GM12878 (cell line): ENCODE results near the gene SLAMF1. TPM values are rescaled to one million over a fixed set of nuclear protein-coding genes. Genes with fewer than 3 reads are reported as not detected.
A peak's percentile ranks its signal among the peaks of the same experiment; 100 is the strongest.

Experiments
- ATAC-seq: fragments of 200-7000 bp; cut with Tn5 transposase; 3 replicates; pipeline ENCODE4 v1.9.1; 2020; ENCODE audit warnings: mild to moderate bottlenecking, moderate library complexity
- BruUV-seq: library from RNA; stranded (reverse); fragments of 400-500 nt; replicated peaks from 2 replicates; lab custom pipeline; 2021; lab: Mats Ljungman, UMichigan
- CTCF ChIA-PET: fragments of 300-600 bp; sonication (Branson Sonifier 250); formaldehyde crosslinking; extraction: SDS; loops from one replicate; lab custom pipeline; 2021; ENCODE audit warnings: inconsistent platforms; lab: Yijun Ruan, JAX
- POLR2A ChIA-PET: fragments of 350-600 bp; formaldehyde crosslinking; extraction: SDS; loops from one replicate; lab custom pipeline; 2021; ENCODE audit warnings: inconsistent platforms; lab: Charles Lee
- RAD21 ChIA-PET: fragments of 300-600 bp; sonication (Branson Sonifier 250); formaldehyde crosslinking; loops from one replicate; lab custom pipeline; 2023; ENCODE audit warnings: antibody characterized with exemption; ENCODE audit not compliant: unreplicated experiment; lab: Charles Lee
- SMC1A ChIA-PET: fragments of 300-600 bp; sonication (Branson Sonifier 250); formaldehyde crosslinking; loops from one replicate; lab custom pipeline; 2023; ENCODE audit not compliant: unreplicated experiment, uncharacterized antibody; lab: Charles Lee
- DNase-seq: peaks from one replicate; pipeline ENCODE4 v3.0.0-alpha.2; 2011; ENCODE audit warnings: low read depth, low spot score
- FAIRE-seq: peaks from 3 replicates; lab custom pipeline; 2011; peaks lifted over from hg19 to GRCh38; lab: Jason Lieb, UNC
- H2AFZ ChIP-seq: 2 replicates; pipeline ENCODE4 v1.6.0; 2011; ENCODE audit warnings: low read depth, low read length, control low read depth; ENCODE audit not compliant: control insufficient read depth
- H3K27ac ChIP-seq: 2 replicates; pipeline ENCODE4 v1.5.1; 2011; ENCODE audit warnings: control low read depth; ENCODE audit not compliant: control insufficient read depth, insufficient read depth
- H3K27me3 ChIP-seq, 2 experiments: replicated peaks in 1 of 2; 2 replicates each; pipeline versions ENCODE4 v1.6.0 to v1.6.1; 2011; ENCODE audit warnings: low read length in 1 of 2; ENCODE audit not compliant: control insufficient read depth in 2 of 2, insufficient read depth in 2 of 2
- H3K36me3 ChIP-seq, 2 experiments: 2 replicates each; pipeline ENCODE4 v1.5.1; 2011; ENCODE audit warnings: low read length in 1 of 2; ENCODE audit not compliant: control insufficient read depth in 2 of 2, insufficient read depth in 2 of 2
- H3K4me1 ChIP-seq: 2 replicates; pipeline ENCODE4 v1.6.1; 2011; ENCODE audit warnings: mild to moderate bottlenecking, low read length, moderate library complexity, mixed read lengths; ENCODE audit not compliant: control insufficient read depth, insufficient read depth
- H3K4me2 ChIP-seq: 2 replicates; pipeline ENCODE4 v1.6.0; 2011; ENCODE audit warnings: control low read depth; ENCODE audit not compliant: control insufficient read depth, insufficient read depth
- H3K4me3 ChIP-seq: fragments of 200-600 bp; sonication (generic); 2 replicates; pipeline ENCODE4 v1.5.1; 2016
- H3K79me2 ChIP-seq: 2 replicates; pipeline ENCODE4 v1.6.0; 2011; ENCODE audit warnings: low read length; ENCODE audit not compliant: control insufficient read depth, insufficient read depth
- H3K9ac ChIP-seq: 2 replicates; pipeline ENCODE4 v1.8.0; 2011; ENCODE audit warnings: low read length, control low read depth, mixed read lengths; ENCODE audit not compliant: control insufficient read depth, insufficient read depth
- H3K9me3 ChIP-seq: replicated peaks from 3 replicates; pipeline ENCODE4 v1.5.1; 2011; ENCODE audit warnings: mild to moderate bottlenecking, low read length; ENCODE audit not compliant: control insufficient read depth, insufficient read depth
- H4K20me1 ChIP-seq: 2 replicates; pipeline ENCODE4 v1.6.0; 2011; ENCODE audit not compliant: control insufficient read depth, insufficient read depth
- BHLHE40 ChIP-seq, 2 experiments: fragments of 450-650 bp in 1 of 2; IDR thresholded peaks; 2 replicates each; pipeline ENCODE4 v1.6.1; 2011 to 2017; ENCODE audit warnings: low read depth in 2 of 2, borderline replicate concordance in 1 of 2, improper control_type of control experiment in 1 of 2, low read length in 1 of 2, mild to moderate bottlenecking in 1 of 2
- RUNX3 ChIP-seq: IDR thresholded peaks from 2 replicates; pipeline ENCODE4 v1.6.1; 2012; ENCODE audit warnings: low read length, inconsistent platforms
- TAF1 ChIP-seq: IDR thresholded peaks from 2 replicates; pipeline ENCODE4 v1.6.1; 2011; ENCODE audit warnings: mild to moderate bottlenecking, low read depth, low read length, borderline replicate concordance
- WGBS: methylation state at CpG from one replicate; pipeline ENCODE4 v1.1.6; 2016; ENCODE audit warnings: low lambda C conversion rate; ENCODE audit not compliant: insufficient replicate concordance, insufficient coverage; ENCODE audit errors: missing lambda C conversion rate; 5-methylcytosine and 5-hydroxymethylcytosine counted together
- in situ Hi-C: fragments of 300-500 bp; cut with MboI; formaldehyde crosslinking; loops from 9 replicates; pipeline ENCODE4 v1.14.3; 2018; ENCODE audit warnings: mixed read lengths
- intact Hi-C: fragments of 100-400 bp; cut with micrococcal nuclease; formaldehyde crosslinking; loops from one replicate; pipeline ENCODE4 v1.14.2; 2022; ENCODE audit not compliant: unreplicated experiment
- polyA plus RNA-seq, 11 experiments: library from polyadenylated mRNA; depleted of rRNA in 4 of 11; unstranded in 6 of 11; stranded (reverse) in 5 of 11; fragments of >200 nt; fragmentation: Nextera tagmentation in 4 of 11; fragmentation: Illumina TruSeq in 1 of 11; extraction: Ambion mirVana in 4 of 11; extraction: Trizol in 1 of 11; gene quantifications; 1 replicate in 1 of 11; 2 replicates in 10 of 11; pipeline versions ENCODE4 v1.2.1 to v1.2.3, GENCODE V29; 2011 to 2016; ENCODE audit warnings: inconsistent platforms in 2 of 11, missing spikeins in 2 of 11, low read depth in 1 of 11
- total RNA-seq, 4 experiments: library from RNA; depleted of rRNA in 3 of 4; stranded (reverse); fragments of >200 nt in 3 of 4; fragmentation: Illumina TruSeq in 1 of 4; extraction: Trizol in 1 of 4; gene quantifications; 2 replicates each; pipeline versions ENCODE4 v1.2.1 to v1.2.3, GENCODE V29; 2013 to 2021

Gene SLAMF1
- total and polyA plus RNA-seq, 10 of the 15 experiments (the other 5 are each of a cell fraction or from before 2014, with no cell fraction given), result 87.3 to 260 (median 131) TPM

DNA sequence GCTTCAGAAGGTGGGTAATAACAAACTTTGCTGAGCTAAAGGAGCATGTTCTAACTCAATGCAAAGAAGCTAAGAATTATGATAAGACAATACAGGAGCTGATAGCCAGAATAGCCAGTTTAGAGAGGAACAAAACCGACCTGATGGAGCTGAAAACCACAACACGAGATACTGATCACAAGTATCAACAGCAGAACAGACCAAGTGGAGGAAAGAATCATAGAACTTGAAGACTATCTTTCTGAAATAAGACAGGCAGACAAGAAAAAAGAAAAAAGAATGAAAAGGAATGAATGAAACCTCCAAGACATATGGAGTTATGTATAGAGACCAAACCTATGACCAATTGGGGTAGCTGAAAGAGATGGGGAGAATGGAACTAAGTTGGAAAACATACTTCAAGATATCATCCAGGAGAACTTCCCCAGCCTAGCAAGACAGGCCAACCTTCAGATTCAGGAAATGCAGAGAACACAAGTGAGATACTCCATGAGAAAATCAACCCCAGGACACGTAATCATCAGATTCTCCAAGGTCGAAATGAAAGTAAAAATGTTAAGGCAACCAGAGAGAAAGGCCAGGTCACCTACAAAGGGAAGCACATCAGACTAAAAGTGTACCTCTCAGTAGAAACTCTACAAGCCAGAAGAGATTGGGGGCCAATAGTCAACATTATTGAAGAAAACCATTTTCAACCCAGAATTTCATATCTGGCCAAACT, 88.0 kb downstream of the SLAMF1 start:
- SMC1A ChIA-PET, result interaction anchor here (0.9 to 30.0 kb wide), 8 partner anchors 9 to 95 kb away, joined by 3 to 735 read pairs (median 10); partner anchors contain the start of gene CD84
- ATAC-seq (no peak), DNase-seq (no peak), FAIRE-seq (no peak)
- CTCF ChIA-PET, result interaction anchor here (0.9 to 3.2 kb wide), 6 partner anchors 9 to 48 kb away, joined by 3 to 12 read pairs (median 4); no protein-coding TSS in a partner anchor
- Histone ChIP-seq H3K9me3 (peaks cover 7% of the 10 kb centered on the region; the same call in 2 of the 3 replicates), H3K4me3 (0 out of 2 replicates have a peak overlapping the region, but pooled peaks have one; percentile 31), H3K4me1 (no peaks in the 10 kb centered on the region; the same call in 1 of the 2 replicates), H4K20me1 (no peaks in the 10 kb centered on the region), H3K36me3 (no peaks in the 10 kb centered on the region), H2AFZ (no peak overlapping the region; the same call in 1 of the 2 replicates), H3K27ac (peak overlapping the region; percentile 64), H3K9ac (no peak overlapping the region), H3K79me2 (peaks cover 8% of the 10 kb centered on the region)
- no TSS peak for BruUV-seq
- in situ Hi-C loops, result no loop called here
- RAD21 ChIA-PET, result interaction anchor here (1.3 to 17.2 kb wide), 3 partner anchors 8 to 18 kb away, joined by 5 to 292 read pairs (median 12); partner anchors contain the start of gene CD84
- 96% methylated on average over 4 of the region's 4 CpGs for WGBS
- POLR2A ChIA-PET, result interaction anchor here (0.6 to 2.2 kb wide), 5 partner anchors 8 to 58 kb away, joined by 3 to 7 read pairs (median 4); no protein-coding TSS in a partner anchor
- TF ChIP-seq TAF1 (no peak), RUNX3 (peak; percentile 65), BHLHE40 (IDR thresholded peaks at IDR 0.05; ENCODE audit: borderline replicate concordance in 1 of 2, low read depth in 2 of 2, low read length in 1 of 2) (no peak)
- TF ChIP-seq, all 136 proteins: peak for 1
- intact Hi-C loops, result no loop called here
- Histone ChIP-seq H3K27me3 (no peaks in the 10 kb centered on the region), H3K4me2 (peak overlapping the region; percentile 1; the same call in 1 of the 2 replicates)

Other genes starting within 250 kb of the SLAMF1 start
Only the 7 nearest of the 8 such genes appear.
- gene SLAMF6, start 123.8 kb downstream of the SLAMF1 start, total RNA-seq (2014; rRNA removed), result 44.1 and 52.5 TPM in 2 replicates
- gene SLAMF6, start 123.8 kb downstream of the SLAMF1 start, total RNA-seq (2014; rRNA removed; fragmentation: Illumina TruSeq; extraction: Trizol), result 53.7 and 55.9 TPM in 2 replicates
- gene SLAMF6, start 123.8 kb downstream of the SLAMF1 start, total RNA-seq (2021), result 30.4 and 30.8 TPM in 2 replicates
- 89.6 and 105 TPM in 2 replicates for gene SLAMF6, start 123.8 kb downstream of the SLAMF1 start, polyA plus RNA-seq (2011; rRNA removed)
- gene SLAMF6, start 123.8 kb downstream of the SLAMF1 start, polyA plus RNA-seq (2014; fragmentation: Illumina TruSeq; extraction: Trizol), result 72.7 and 89.7 TPM in 2 replicates
- 10 to 100 TPM; 20.5 to 27.1 TPM for gene SLAMF6, start 123.8 kb downstream of the SLAMF1 start, polyA plus RNA-seq (2014; fragmentation: Nextera tagmentation; extraction: Ambion mirVana)
- gene SLAMF6, start 123.8 kb downstream of the SLAMF1 start, polyA plus RNA-seq (2014; rRNA removed), result 32.1 and 42.5 TPM in 2 replicates
- gene SLAMF6, start 123.8 kb downstream of the SLAMF1 start, polyA plus RNA-seq (2016; fragmentation: Nextera tagmentation; extraction: Ambion mirVana), result 10 to 100 TPM; 24.3 to 28.3 TPM
- 12.3 and 15.2 TPM in 2 replicates for gene CD84, start 67.5 kb downstream of the SLAMF1 start, total RNA-seq (2014; rRNA removed)
- 13.8 and 14.5 TPM in 2 replicates for gene CD84, start 67.5 kb downstream of the SLAMF1 start, total RNA-seq (2014; rRNA removed; fragmentation: Illumina TruSeq; extraction: Trizol)
- gene CD84, start 67.5 kb downstream of the SLAMF1 start, total RNA-seq (2021), result 10.4 and 14.2 TPM in 2 replicates
- gene CD84, start 67.5 kb downstream of the SLAMF1 start, polyA plus RNA-seq (2011; rRNA removed), result 18.1 and 20.8 TPM in 2 replicates
- gene CD84, start 67.5 kb downstream of the SLAMF1 start, polyA plus RNA-seq (2014; fragmentation: Illumina TruSeq; extraction: Trizol), result 20.3 and 26.6 TPM in 2 replicates
- gene CD84, start 67.5 kb downstream of the SLAMF1 start, polyA plus RNA-seq (2014; fragmentation: Nextera tagmentation; extraction: Ambion mirVana), result 1 to 10 TPM; 3.4 to 6.8 TPM
- 9.3 and 11.2 TPM in 2 replicates for gene CD84, start 67.5 kb downstream of the SLAMF1 start, polyA plus RNA-seq (2014; rRNA removed)
- 1 to 10 TPM; 7.5 to 7.9 TPM for gene CD84, start 67.5 kb downstream of the SLAMF1 start, polyA plus RNA-seq (2016; fragmentation: Nextera tagmentation; extraction: Ambion mirVana)
- 415 and 499 TPM in 2 replicates for gene CD48, start 64.8 kb upstream of the SLAMF1 start, total RNA-seq (2014; rRNA removed)
- gene CD48, start 64.8 kb upstream of the SLAMF1 start, total RNA-seq (2014; rRNA removed; fragmentation: Illumina TruSeq; extraction: Trizol), result 445 and 463 TPM in 2 replicates
- 311 and 323 TPM in 2 replicates for gene CD48, start 64.8 kb upstream of the SLAMF1 start, total RNA-seq (2021)
- gene CD48, start 64.8 kb upstream of the SLAMF1 start, polyA plus RNA-seq (2011; rRNA removed), result 1,315 and 1,412 TPM in 2 replicates
- gene CD48, start 64.8 kb upstream of the SLAMF1 start, polyA plus RNA-seq (2014; fragmentation: Illumina TruSeq; extraction: Trizol), result 487 and 663 TPM in 2 replicates
- 100 to 1,000 TPM; 667 to 776 TPM for gene CD48, start 64.8 kb upstream of the SLAMF1 start, polyA plus RNA-seq (2014; fragmentation: Nextera tagmentation; extraction: Ambion mirVana)
- 335 and 411 TPM in 2 replicates for gene CD48, start 64.8 kb upstream of the SLAMF1 start, polyA plus RNA-seq (2014; rRNA removed)
- gene CD48, start 64.8 kb upstream of the SLAMF1 start, polyA plus RNA-seq (2016; fragmentation: Nextera tagmentation; extraction: Ambion mirVana), result 100 to 1,000 TPM; 302 to 328 TPM
- gene SLAMF7, start 92.2 kb upstream of the SLAMF1 start, total RNA-seq (2014; rRNA removed), result 74.4 and 76.2 TPM in 2 replicates
- gene SLAMF7, start 92.2 kb upstream of the SLAMF1 start, total RNA-seq (2014; rRNA removed; fragmentation: Illumina TruSeq; extraction: Trizol), result 81.5 and 88.1 TPM in 2 replicates
- 124 and 133 TPM in 2 replicates for gene SLAMF7, start 92.2 kb upstream of the SLAMF1 start, total RNA-seq (2021)
- 275 and 284 TPM in 2 replicates for gene SLAMF7, start 92.2 kb upstream of the SLAMF1 start, polyA plus RNA-seq (2011; rRNA removed)
- 182 and 208 TPM in 2 replicates for gene SLAMF7, start 92.2 kb upstream of the SLAMF1 start, polyA plus RNA-seq (2014; fragmentation: Illumina TruSeq; extraction: Trizol)
- 10 to 100 TPM; 66.6 to 83.4 TPM for gene SLAMF7, start 92.2 kb upstream of the SLAMF1 start, polyA plus RNA-seq (2014; fragmentation: Nextera tagmentation; extraction: Ambion mirVana)
- gene SLAMF7, start 92.2 kb upstream of the SLAMF1 start, polyA plus RNA-seq (2014; rRNA removed), result 118 and 125 TPM in 2 replicates
- gene SLAMF7, start 92.2 kb upstream of the SLAMF1 start, polyA plus RNA-seq (2016; fragmentation: Nextera tagmentation; extraction: Ambion mirVana), result 100 to 1,000 TPM; 102 to 114 TPM
- gene LY9, start 149.1 kb upstream of the SLAMF1 start, total RNA-seq (2014; rRNA removed), result 10.7 and 12.5 TPM in 2 replicates
- 6.6 and 8.0 TPM in 2 replicates for gene LY9, start 149.1 kb upstream of the SLAMF1 start, total RNA-seq (2014; rRNA removed; fragmentation: Illumina TruSeq; extraction: Trizol)
- gene LY9, start 149.1 kb upstream of the SLAMF1 start, total RNA-seq (2021), result 8.9 and 11.0 TPM in 2 replicates
- gene LY9, start 149.1 kb upstream of the SLAMF1 start, polyA plus RNA-seq (2011; rRNA removed), result 11.7 and 13.3 TPM in 2 replicates
- 9.8 and 11.7 TPM in 2 replicates for gene LY9, start 149.1 kb upstream of the SLAMF1 start, polyA plus RNA-seq (2014; fragmentation: Illumina TruSeq; extraction: Trizol)
- gene LY9, start 149.1 kb upstream of the SLAMF1 start, polyA plus RNA-seq (2014; fragmentation: Nextera tagmentation; extraction: Ambion mirVana), result 1 to 10 TPM; 2.7 to 2.8 TPM
- gene LY9, start 149.1 kb upstream of the SLAMF1 start, polyA plus RNA-seq (2014; rRNA removed), result 11.4 and 11.6 TPM in 2 replicates
- gene LY9, start 149.1 kb upstream of the SLAMF1 start, polyA plus RNA-seq (2016; fragmentation: Nextera tagmentation; extraction: Ambion mirVana), result 1 to 10 TPM; 7.4 to 9.1 TPM
- 0.65 and 0.68 TPM in 2 replicates for gene CD244, start 215.8 kb upstream of the SLAMF1 start, total RNA-seq (2014; rRNA removed)
- 0.60 and 0.67 TPM in 2 replicates for gene CD244, start 215.8 kb upstream of the SLAMF1 start, total RNA-seq (2014; rRNA removed; fragmentation: Illumina TruSeq; extraction: Trizol)
- 0.35 and 0.80 TPM in 2 replicates for gene CD244, start 215.8 kb upstream of the SLAMF1 start, total RNA-seq (2021)
- gene CD244, start 215.8 kb upstream of the SLAMF1 start, polyA plus RNA-seq (2011; rRNA removed), result 13.6 and 17.3 TPM in 2 replicates
- gene CD244, start 215.8 kb upstream of the SLAMF1 start, polyA plus RNA-seq (2014; fragmentation: Illumina TruSeq; extraction: Trizol), result 0.55 and 0.78 TPM in 2 replicates
- under 1 TPM; 0.24 to 0.37 TPM for gene CD244, start 215.8 kb upstream of the SLAMF1 start, polyA plus RNA-seq (2014; fragmentation: Nextera tagmentation; extraction: Ambion mirVana)
- gene CD244, start 215.8 kb upstream of the SLAMF1 start, polyA plus RNA-seq (2014; rRNA removed), result 0.59 and 0.77 TPM in 2 replicates
- gene CD244, start 215.8 kb upstream of the SLAMF1 start, polyA plus RNA-seq (2016; fragmentation: Nextera tagmentation; extraction: Ambion mirVana), result 1 to 10 TPM in 1 of 2 experiments, under 1 TPM in 1; 0.90 to 1.2 TPM
- not detected in 2 replicates for gene ITLN1, start 238.1 kb upstream of the SLAMF1 start, total RNA-seq (2014; rRNA removed)
- not detected in 2 replicates for gene ITLN1, start 238.1 kb upstream of the SLAMF1 start, total RNA-seq (2014; rRNA removed; fragmentation: Illumina TruSeq; extraction: Trizol)
- not detected in 2 replicates for gene ITLN1, start 238.1 kb upstream of the SLAMF1 start, total RNA-seq (2021)
- gene ITLN1, start 238.1 kb upstream of the SLAMF1 start, polyA plus RNA-seq (2011; rRNA removed), result not detected in 2 replicates
- gene ITLN1, start 238.1 kb upstream of the SLAMF1 start, polyA plus RNA-seq (2014; fragmentation: Illumina TruSeq; extraction: Trizol), result not detected in 2 replicates
- gene ITLN1, start 238.1 kb upstream of the SLAMF1 start, polyA plus RNA-seq (2014; fragmentation: Nextera tagmentation; extraction: Ambion mirVana), result not detected
- not detected in 2 replicates for gene ITLN1, start 238.1 kb upstream of the SLAMF1 start, polyA plus RNA-seq (2014; rRNA removed)
- gene ITLN1, start 238.1 kb upstream of the SLAMF1 start, polyA plus RNA-seq (2016; fragmentation: Nextera tagmentation; extraction: Ambion mirVana), result not detected